ENCODE measurements around the gene PRX.
A peak's percentile ranks its signal among the peaks of the same experiment; 100 is the strongest.
"Not testable (repeated sequence)": the region's sequence is repeated elsewhere in the genome, so short reads cannot be mapped to it uniquely, and the experiment has no call there.

PRX gene

DNA sequence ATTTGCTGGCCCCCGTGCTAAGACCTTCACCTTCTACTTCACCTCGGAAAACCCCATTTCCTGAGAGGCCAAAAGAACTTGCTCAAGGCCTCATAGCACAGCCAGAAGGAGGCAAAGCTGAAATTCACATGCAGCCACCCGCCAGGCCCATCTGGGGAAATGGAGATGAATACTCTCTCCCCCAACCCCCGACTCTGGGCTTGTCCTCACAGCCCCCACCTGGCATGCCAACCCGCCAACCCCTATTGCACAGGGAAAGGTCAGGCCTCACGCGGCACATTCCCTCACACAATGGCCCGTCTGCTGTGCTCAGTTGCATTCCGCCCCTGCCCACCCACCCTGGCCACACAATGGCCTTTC is 3.2 kb downstream of the PRX start:
- no peaks in the 10 kb centered on the region for H3K36me3 ChIP-seq (ENCODE audit: control insufficient read depth, low read depth, low read length)
- no peaks in the 10 kb centered on the region for H3K9me3 ChIP-seq (ENCODE audit: control insufficient read depth, low read depth, low read length)
- H3K4me3 ChIP-seq (ENCODE audit: low read length) = no peak overlapping the region
- H3K27me3 ChIP-seq (ENCODE audit: control insufficient read depth, insufficient read depth, low read length) = no peaks in the 10 kb centered on the region
- H3K4me1 ChIP-seq (ENCODE audit: control insufficient read depth, low read depth, low read length) = peaks cover 7% of the 10 kb centered on the region
- peak overlapping the region; percentile 46 for H3K27ac ChIP-seq (ENCODE audit: low read length)
- no peak overlapping the region for H3K9ac ChIP-seq (ENCODE audit: low read length)

GRCh38 chr19:40408598-40408925 is 4.6 kb downstream of the PRX start:
- not testable (repeated sequence) for H3K27me3 ChIP-seq (ENCODE audit: control insufficient read depth, insufficient read depth, low read length); H3K9ac ChIP-seq (ENCODE audit: low read length); H3K4me3 ChIP-seq (ENCODE audit: low read length); H3K4me1 ChIP-seq (ENCODE audit: control insufficient read depth, low read depth, low read length); H3K9me3 ChIP-seq (ENCODE audit: control insufficient read depth, low read depth, low read length); H3K36me3 ChIP-seq (ENCODE audit: control insufficient read depth, low read depth, low read length); H3K27ac ChIP-seq (ENCODE audit: low read length)

DNA sequence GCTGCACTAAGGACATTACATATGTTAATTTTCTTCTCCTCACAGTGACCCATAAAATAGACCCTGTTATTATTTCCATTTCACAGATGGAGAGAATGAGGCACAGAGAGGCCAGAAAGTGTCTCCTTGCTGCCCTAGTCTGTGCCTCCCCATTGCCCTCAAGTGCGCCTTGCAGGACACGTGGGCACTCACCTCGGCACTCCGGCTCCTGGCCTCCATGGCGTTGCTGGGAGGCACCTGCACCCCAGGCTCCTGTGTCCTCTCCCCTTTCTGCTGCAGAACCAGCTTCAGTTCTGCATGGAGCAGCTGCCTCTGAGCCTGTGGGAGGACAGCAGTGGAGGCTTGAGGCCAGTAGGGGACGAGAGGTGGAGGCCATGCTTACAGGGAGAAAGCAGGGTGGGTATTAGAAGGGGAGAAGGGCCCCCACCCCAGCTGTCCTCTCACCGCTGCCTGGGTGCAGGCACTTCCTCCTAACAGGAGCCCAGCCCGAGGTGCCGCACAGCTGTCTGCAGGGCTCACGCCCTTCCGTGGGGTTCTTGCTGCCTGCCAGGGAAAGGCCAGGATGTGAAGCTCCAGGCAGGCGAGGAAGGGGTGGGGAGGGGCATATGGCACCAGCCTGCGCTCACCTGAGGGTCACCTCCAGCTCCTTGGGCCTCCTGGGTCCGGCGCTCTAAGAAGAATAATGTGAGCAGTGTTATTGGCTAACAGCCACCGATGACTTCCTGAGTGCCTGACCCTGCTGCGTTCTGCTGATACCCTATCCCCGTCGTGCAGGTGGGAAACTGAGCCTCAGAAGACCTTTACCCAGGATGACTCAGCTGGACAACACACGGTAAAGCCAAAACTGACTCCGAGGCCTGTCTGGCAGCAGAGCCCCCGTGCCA is 5.2 kb downstream of the PRX start:
- no peaks in the 10 kb centered on the region for H3K36me3 ChIP-seq (ENCODE audit: control insufficient read depth, low read depth, low read length)
- H3K4me1 ChIP-seq (ENCODE audit: control insufficient read depth, low read depth, low read length) = peaks cover 4% of the 10 kb centered on the region
- no peaks in the 10 kb centered on the region for H3K27me3 ChIP-seq (ENCODE audit: control insufficient read depth, insufficient read depth, low read length)
- no peak overlapping the region for H3K27ac ChIP-seq (ENCODE audit: low read length)
- H3K9me3 ChIP-seq (ENCODE audit: control insufficient read depth, low read depth, low read length) = no peaks in the 10 kb centered on the region
- H3K9ac ChIP-seq (ENCODE audit: low read length) = no peak overlapping the region
- H3K4me3 ChIP-seq (ENCODE audit: low read length) = no peak overlapping the region

- Histone ChIP-seq H3K27me3 (ENCODE audit: control insufficient read depth, insufficient read depth, low read length) (peaks cover 8% of the 10 kb centered on the region), H3K9me3 (ENCODE audit: control insufficient read depth, low read depth, low read length) (no peaks in the 10 kb centered on the region), H3K9ac (ENCODE audit: low read length) (no peak overlapping the region), H3K27ac (ENCODE audit: low read length) (no peak overlapping the region), H3K4me3 (ENCODE audit: low read length) (peak overlapping the region; percentile 59), H3K4me1 (ENCODE audit: control insufficient read depth, low read depth, low read length) (no peaks in the 10 kb centered on the region), H3K36me3 (ENCODE audit: control insufficient read depth, low read depth, low read length) (no peaks in the 10 kb centered on the region)
Observed at GRCh38 chr19:40403262-40403984, 9.8 kb downstream of the PRX start.

- Histone ChIP-seq H3K4me1 (ENCODE audit: control insufficient read depth, low read depth, low read length) (no peaks in the 10 kb centered on the region), H3K9me3 (ENCODE audit: control insufficient read depth, low read depth, low read length) (no peaks in the 10 kb centered on the region), H3K27me3 (ENCODE audit: control insufficient read depth, insufficient read depth, low read length) (peaks cover 16% of the 10 kb centered on the region), H3K27ac (ENCODE audit: low read length) (no peak overlapping the region), H3K9ac (ENCODE audit: low read length) (no peak overlapping the region), H3K36me3 (ENCODE audit: control insufficient read depth, low read depth, low read length) (no peaks in the 10 kb centered on the region), H3K4me3 (ENCODE audit: low read length) (no peak overlapping the region)
Observed at GRCh38 chr19:40400559-40400958, 12.6 kb downstream of the PRX start.

GRCh38 chr19:40398417-40399131 is 14.6 kb downstream of the PRX start:
- no peaks in the 10 kb centered on the region for H3K4me1 ChIP-seq (ENCODE audit: control insufficient read depth, low read depth, low read length)
- H3K36me3 ChIP-seq (ENCODE audit: control insufficient read depth, low read depth, low read length) = no peaks in the 10 kb centered on the region
- no peak overlapping the region for H3K27ac ChIP-seq (ENCODE audit: low read length)
- H3K9me3 ChIP-seq (ENCODE audit: control insufficient read depth, low read depth, low read length) = no peaks in the 10 kb centered on the region
- H3K9ac ChIP-seq (ENCODE audit: low read length) = no peak overlapping the region
- H3K27me3 ChIP-seq (ENCODE audit: control insufficient read depth, insufficient read depth, low read length) = peaks cover 16% of the 10 kb centered on the region
- no peak overlapping the region for H3K4me3 ChIP-seq (ENCODE audit: low read length)

DNA sequence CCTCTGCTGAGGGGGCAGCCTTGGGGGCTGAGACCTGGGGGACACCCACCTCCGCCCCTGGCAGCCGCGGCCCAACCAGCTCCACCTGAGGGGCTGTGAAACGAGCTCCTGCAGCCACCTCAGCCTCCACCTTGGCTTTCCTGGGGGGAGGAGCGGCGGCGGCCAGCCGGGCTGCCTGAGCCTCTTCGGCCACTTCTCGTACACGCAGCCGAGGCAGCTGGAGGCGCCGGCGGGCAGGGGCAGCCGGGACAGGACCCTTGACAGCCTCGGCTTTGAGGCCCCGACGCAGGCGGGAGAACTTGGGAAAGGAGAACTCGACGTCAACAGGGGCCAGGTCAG is 15.6 kb downstream of the PRX start:
- no peak overlapping the region for H3K4me3 ChIP-seq (ENCODE audit: low read length)
- H3K4me1 ChIP-seq (ENCODE audit: control insufficient read depth, low read depth, low read length) = no peaks in the 10 kb centered on the region
- no peaks in the 10 kb centered on the region for H3K36me3 ChIP-seq (ENCODE audit: control insufficient read depth, low read depth, low read length)
- no peak overlapping the region for H3K9ac ChIP-seq (ENCODE audit: low read length)
- no peak overlapping the region for H3K27ac ChIP-seq (ENCODE audit: low read length)
- H3K9me3 ChIP-seq (ENCODE audit: control insufficient read depth, low read depth, low read length) = no peaks in the 10 kb centered on the region
- H3K27me3 ChIP-seq (ENCODE audit: control insufficient read depth, insufficient read depth, low read length) = peaks cover 16% of the 10 kb centered on the region

DNA sequence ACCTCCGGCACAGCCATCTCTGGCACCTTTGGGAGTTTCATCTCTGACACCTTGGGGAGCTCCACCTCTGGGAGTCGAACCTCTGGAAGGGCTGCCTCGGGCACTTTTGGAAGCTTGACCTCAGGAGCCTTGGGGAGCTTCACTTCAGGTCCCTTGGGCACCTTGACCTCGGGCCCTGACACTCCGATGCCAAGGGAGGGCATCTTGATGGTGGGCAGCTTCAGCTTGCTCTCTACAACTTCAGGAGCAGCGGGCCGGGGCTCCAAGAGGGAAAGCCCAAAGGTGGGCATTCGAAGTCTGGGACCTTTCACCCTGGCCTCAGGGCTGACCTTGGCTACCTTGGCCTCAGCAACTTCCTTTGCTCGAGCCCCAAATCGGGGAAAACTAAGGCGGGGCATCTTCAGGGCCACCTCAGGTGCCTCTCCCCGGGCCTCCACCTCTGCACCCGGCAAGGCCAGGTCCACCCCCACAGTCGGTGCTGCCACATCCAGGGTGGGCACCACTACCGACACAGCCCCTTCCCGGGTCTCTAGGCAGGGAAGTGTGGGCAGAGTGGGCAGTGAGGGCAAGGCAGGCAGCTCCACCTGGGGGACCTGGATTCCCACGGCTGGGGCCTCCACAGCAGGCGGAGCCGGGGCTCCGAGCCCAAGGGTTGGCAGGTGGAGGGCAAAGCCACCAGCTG is 16.2 kb downstream of the PRX start:
- Histone ChIP-seq H3K4me3 (ENCODE audit: low read length) (no peak overlapping the region), H3K36me3 (ENCODE audit: control insufficient read depth, low read depth, low read length) (no peaks in the 10 kb centered on the region), H3K27me3 (ENCODE audit: control insufficient read depth, insufficient read depth, low read length) (peaks cover 16% of the 10 kb centered on the region), H3K27ac (ENCODE audit: low read length) (no peak overlapping the region), H3K9me3 (ENCODE audit: control insufficient read depth, low read depth, low read length) (no peaks in the 10 kb centered on the region), H3K9ac (ENCODE audit: low read length) (no peak overlapping the region), H3K4me1 (ENCODE audit: control insufficient read depth, low read depth, low read length) (no peaks in the 10 kb centered on the region)

DNA sequence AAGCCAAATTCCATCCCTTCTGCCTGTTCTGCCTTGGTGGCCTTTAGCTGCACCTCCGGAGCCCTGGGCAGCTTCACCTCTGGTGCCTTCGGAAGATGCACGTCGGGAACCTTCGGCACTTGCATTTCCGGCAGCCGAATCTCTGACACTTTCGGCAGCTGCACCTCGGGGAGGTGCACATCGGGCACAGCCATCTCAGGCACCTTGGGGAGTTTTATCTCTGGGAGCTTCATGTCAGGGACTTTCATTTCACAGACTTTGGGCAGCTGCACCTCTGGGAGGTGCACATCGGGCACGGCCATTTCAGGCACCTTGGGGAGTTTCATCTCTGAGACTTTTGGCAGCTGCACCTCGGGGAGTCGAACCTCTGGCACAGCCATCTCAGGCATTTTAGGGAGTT is 17.2 kb downstream of the PRX start:
- Histone ChIP-seq H3K27me3 (ENCODE audit: control insufficient read depth, insufficient read depth, low read length) (peaks cover 16% of the 10 kb centered on the region), H3K4me1 (ENCODE audit: control insufficient read depth, low read depth, low read length) (no peaks in the 10 kb centered on the region), H3K9ac (ENCODE audit: low read length) (no peak overlapping the region), H3K4me3 (ENCODE audit: low read length) (no peak overlapping the region), H3K27ac (ENCODE audit: low read length) (no peak overlapping the region), H3K9me3 (ENCODE audit: control insufficient read depth, low read depth, low read length) (no peaks in the 10 kb centered on the region), H3K36me3 (ENCODE audit: control insufficient read depth, low read depth, low read length) (no peaks in the 10 kb centered on the region)

- no peaks in the 10 kb centered on the region for H3K36me3 ChIP-seq (ENCODE audit: control insufficient read depth, low read depth, low read length)
- H3K9ac ChIP-seq (ENCODE audit: low read length) = no peak overlapping the region
- H3K27me3 ChIP-seq (ENCODE audit: control insufficient read depth, insufficient read depth, low read length) = peaks cover 16% of the 10 kb centered on the region
- H3K27ac ChIP-seq (ENCODE audit: low read length) = no peak overlapping the region
- no peaks in the 10 kb centered on the region for H3K4me1 ChIP-seq (ENCODE audit: control insufficient read depth, low read depth, low read length)
- no peak overlapping the region for H3K4me3 ChIP-seq (ENCODE audit: low read length)
- no peaks in the 10 kb centered on the region for H3K9me3 ChIP-seq (ENCODE audit: control insufficient read depth, low read depth, low read length)
Observed at GRCh38 chr19:40394816-40395210, 18.4 kb downstream of the PRX start.
